C4-2B (cell line): ENCODE data around the gene CRYGN.

Experiments
- H3K27ac ChIP-seq: fragments of 450-650 bp; 2 replicates; pipeline ENCODE4 v1.5.1; 2017
- ZFX ChIP-seq: fragments of 450-650 bp; IDR thresholded peaks from 2 replicates; pipeline ENCODE4 v1.6.1; 2017
- TF ChIP-seq, protein P1 (sequence below): fragments of 450-650 bp; conservative IDR thresholded peaks from 2 replicates; pipeline ENCODE4 v1.5.1; 2017; ENCODE audit warnings: mild to moderate bottlenecking

Gene CRYGN

DNA sequence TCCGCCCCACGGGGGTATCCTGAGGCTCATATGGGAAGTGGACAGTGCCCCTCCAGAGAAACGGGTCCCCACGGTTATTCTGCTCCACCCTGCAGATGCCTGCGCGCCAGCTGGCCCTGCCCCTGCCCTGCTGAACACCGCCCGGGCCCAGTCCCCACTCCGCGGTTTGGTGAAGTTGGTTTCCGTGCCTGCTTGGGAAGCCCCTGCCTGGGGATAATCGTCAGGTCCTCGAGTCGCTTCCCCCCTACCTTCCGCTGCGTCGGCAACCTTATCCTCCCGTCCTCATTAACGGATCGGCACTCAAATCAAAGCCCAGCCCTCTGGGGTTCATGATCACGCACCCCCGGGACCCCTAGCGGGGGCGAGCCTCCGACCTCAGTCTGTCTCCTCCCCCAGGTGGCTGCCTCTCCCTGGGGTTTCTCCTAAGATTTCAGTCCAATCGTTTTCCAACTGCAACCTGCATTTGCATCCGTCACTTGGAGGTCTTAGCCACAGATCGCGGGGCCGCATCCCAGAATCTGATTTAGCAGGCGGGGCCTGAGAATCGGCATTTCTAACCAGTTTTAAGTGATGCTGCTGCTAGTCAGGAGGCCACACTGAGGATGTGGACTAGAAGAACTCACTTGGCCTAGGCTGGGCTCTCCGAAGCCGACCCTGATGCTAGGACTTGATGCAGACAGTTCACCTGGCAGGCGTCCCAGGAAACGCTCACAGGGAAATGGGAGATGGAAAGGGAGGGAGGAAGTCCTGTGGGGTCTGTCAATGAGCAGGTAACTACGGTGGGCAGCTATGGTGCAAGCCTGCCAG, 57.7 kb downstream of the CRYGN start:
- TF ChIP-seq, protein P1, sequence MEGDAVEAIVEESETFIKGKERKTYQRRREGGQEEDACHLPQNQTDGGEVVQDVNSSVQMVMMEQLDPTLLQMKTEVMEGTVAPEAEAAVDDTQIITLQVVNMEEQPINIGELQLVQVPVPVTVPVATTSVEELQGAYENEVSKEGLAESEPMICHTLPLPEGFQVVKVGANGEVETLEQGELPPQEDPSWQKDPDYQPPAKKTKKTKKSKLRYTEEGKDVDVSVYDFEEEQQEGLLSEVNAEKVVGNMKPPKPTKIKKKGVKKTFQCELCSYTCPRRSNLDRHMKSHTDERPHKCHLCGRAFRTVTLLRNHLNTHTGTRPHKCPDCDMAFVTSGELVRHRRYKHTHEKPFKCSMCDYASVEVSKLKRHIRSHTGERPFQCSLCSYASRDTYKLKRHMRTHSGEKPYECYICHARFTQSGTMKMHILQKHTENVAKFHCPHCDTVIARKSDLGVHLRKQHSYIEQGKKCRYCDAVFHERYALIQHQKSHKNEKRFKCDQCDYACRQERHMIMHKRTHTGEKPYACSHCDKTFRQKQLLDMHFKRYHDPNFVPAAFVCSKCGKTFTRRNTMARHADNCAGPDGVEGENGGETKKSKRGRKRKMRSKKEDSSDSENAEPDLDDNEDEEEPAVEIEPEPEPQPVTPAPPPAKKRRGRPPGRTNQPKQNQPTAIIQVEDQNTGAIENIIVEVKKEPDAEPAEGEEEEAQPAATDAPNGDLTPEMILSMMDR = no peak
- TF ChIP-seq ZFX = no peak

DNA sequence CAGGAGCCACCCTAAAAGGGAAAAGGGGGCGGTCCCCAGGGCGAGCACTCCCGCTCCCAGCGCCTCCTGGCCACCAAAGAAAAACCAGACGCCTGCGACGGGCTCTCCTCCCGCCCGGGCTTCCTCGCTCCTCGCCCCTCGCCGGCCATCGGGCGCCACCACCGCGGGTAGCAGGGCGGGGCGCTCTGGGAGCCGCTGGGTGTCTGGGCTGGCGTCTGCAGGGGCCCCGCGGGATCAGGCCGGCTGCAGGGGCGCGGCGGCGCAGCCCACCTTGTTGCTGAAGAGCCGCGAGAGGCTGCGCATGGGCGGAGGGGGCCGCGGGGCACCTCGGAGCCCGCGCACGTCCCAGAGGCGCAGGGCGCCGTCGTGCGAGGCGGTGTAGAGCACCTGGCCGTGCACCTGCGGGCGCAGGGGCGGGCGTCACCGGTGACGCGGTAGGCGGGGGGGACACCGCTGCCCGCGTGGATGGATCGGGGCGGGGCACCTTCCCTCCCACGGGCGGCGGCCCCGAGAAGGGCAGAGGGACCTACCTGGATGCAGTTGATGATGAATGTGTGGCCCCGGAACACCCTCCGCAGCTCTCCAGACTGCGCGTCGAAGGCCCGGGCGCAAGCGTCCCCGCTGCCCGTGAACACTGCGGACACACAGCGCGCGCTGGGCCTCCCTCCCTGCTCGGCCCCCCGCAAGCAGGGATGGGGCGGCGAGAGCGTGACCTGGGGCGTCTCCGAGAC, 58.4 kb downstream of the CRYGN start:
- no peak for TF ChIP-seq ZFX
- TF ChIP-seq, protein P1 = no peak
- H3K27ac ChIP-seq = no peak overlapping the region

More for the DNA sequence above, 57.7 kb downstream of the CRYGN start:
- no peak overlapping the region for H3K27ac ChIP-seq

DNA sequence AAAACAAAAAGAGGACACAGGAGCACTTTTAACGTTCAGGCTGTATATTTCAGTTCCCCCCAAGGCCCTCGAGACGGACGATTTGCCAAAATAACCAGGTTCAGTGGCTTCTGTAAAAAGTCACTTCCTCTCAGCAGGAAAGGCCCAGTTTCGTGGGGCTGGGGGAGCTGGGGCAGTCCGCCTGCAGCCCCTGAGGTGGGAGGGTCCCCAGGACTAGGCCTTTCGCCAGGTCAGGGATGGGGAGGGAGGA, 58.9 kb downstream of the CRYGN start:
- TF ChIP-seq, protein P1 = no peak
- TF ChIP-seq ZFX = no peak
- H3K27ac ChIP-seq = no peak overlapping the region

DNA sequence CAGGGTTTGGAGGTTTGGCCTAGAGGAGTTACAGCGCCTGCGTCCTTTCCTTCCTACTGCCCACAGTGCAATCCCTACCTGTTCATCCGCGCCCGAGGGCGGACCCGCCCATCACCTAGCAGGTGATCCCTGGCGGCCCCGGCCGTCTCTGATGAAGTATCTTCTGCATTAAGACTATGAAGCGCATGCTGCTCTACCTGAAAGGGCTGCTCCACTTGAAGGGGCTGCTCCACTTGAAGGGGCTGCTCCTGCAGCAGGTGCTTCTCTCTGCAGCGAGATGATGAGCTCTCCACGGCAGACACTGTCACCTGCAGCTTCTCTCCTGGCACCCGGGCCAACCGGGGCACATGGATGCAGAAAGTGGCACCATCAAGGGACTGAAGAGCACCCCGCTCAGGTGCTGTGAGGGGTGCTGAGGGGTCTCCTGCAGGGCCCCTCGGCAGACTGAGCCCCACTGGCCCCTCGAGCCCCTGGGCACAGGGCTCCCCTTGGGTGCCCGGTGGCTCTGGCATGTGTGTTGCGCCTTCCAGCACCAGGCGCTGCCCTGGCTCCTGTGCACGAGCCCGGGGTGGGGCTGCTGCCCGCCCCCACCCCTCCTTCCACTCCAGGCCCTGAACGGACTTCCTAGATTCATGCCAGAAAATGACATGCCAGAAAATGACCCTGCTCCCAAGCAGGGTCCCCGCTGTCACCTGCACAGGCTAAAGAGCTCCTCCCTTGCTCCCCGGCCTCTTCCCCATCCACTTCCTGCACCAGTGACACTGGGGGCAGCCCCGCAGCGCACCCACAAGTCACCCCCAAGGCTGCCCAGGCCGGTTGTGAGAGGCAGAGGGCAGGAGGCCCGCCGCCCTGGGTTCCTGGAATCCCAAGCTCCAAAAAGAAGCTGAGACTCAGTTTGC, 59.5 kb downstream of the CRYGN start:
- TF ChIP-seq ZFX = no peak
- TF ChIP-seq, protein P1 = no peak
- H3K27ac ChIP-seq = no peak overlapping the region

DNA sequence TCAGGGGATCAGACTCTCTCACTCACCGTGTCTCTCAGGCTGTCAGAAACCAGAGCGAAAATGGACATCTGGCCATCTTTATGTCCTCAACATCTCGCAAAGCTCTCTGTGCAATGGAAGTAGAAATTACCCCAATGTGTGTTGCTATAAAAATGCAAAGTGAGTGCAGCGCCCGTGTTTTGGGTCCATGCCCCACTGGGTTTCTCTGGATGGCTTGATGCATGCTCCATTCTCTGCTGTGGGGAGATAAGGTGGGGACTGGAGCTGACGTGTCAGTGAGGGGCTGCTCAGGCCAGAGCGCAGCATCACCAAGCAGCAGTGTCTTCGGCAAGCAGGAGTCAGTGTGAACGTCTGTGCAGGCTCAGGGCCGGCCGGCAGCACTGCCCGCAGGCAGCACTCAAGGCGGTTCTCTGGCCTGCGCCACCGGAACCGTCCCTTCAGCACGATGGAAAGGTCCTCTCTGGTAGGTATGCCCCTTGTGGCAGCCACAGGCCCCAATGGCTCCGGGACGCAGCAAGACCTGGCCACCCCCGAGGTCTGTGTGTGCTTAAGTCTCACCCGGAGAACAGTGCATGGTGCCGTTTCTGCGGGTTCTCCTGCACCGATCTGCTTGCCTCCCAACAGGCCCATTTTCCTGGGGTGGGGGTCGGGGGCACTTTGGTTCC, 60.3 kb downstream of the CRYGN start:
- no peak overlapping the region for H3K27ac ChIP-seq
- TF ChIP-seq ZFX = no peak
- TF ChIP-seq, protein P1 = no peak

DNA sequence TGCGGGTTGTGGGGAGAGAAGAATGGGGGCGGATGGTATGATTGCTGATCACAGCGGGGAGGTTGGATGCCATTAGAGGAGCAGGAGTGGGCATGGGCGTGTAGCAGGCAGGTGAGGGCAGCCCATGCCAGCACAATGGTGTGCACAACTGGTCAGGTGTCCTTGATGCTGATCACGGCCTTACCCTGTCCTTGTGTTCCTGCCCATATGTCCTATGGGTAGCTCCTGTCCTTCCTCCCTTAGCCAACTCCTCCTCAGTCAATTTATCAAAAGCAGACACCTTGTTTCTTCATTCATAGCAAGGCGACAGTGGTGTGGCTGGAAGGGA, 60.8 kb downstream of the CRYGN start:
- TF ChIP-seq, protein P1 = no peak
- no peak for TF ChIP-seq ZFX
- H3K27ac ChIP-seq = no peak overlapping the region
